Colonic mucosa (tissue), 4 donors: ENCODE data around the gene NBPF1. TPM values are rescaled to one million over a fixed set of nuclear protein-coding genes. Genes with fewer than 3 reads are reported as not detected.
A peak's percentile ranks its signal among the peaks of the same experiment; 100 is the strongest.
"Not testable (repeated sequence)": the region's sequence is repeated elsewhere in the genome, so short reads cannot be mapped to it uniquely, and the experiment has no call there.

Source experiments
- DNase-seq: peaks from one replicate; pipeline ENCODE4 v3.0.0-alpha.2; 2020
- H3K27ac ChIP-seq: fragments of 200-600 bp; one replicate; pipeline ENCODE4 v1.8.0; 2021
- H3K27me3 ChIP-seq: fragments of 200-600 bp; one replicate; pipeline ENCODE4 v1.8.0; 2021
- H3K36me3 ChIP-seq: fragments of 200-600 bp; one replicate; pipeline ENCODE4 v1.8.0; 2021
- H3K4me1 ChIP-seq: fragments of 200-600 bp; one replicate; pipeline ENCODE4 v1.8.0; 2021; ENCODE audit warnings: mild to moderate bottlenecking
- H3K4me3 ChIP-seq: fragments of 200-600 bp; one replicate; pipeline ENCODE4 v1.8.0; 2021
- H3K9ac ChIP-seq, 2 donors: one replicate each; pipeline ENCODE4 v1.7.0; 2013; ENCODE audit warnings: control low read depth in 2 of 2, low read depth in 2 of 2, low read length in 2 of 2
- H3K9me3 ChIP-seq: fragments of 200-600 bp; one replicate; pipeline ENCODE4 v1.8.0; 2021
- intact Hi-C: fragments of 100-400 bp; cut with DNase I; formaldehyde crosslinking; loops from one replicate; pipeline ENCODE4 v1.14.1; 2022
- total RNA-seq, 2 donors: library from RNA; stranded (reverse); fragmentation: NEBNext Ultra II Directional in 1 of 2; extraction: Animal tissue kit (Norgen Biotek cat#: 25700) in 1 of 2; gene quantifications; one replicate each; pipeline ENCODE4 v1.2.1, GENCODE V29; 2021
- TF ChIP-seq, protein P1 (sequence below): fragments of 200-600 bp; IDR thresholded peaks from one replicate; pipeline ENCODE4 v1.8.0; 2022; ENCODE audit warnings: antibody characterized with exemption, mild to moderate bottlenecking
- donor health status: healthy.
- donor health status: DM: no; HTN: no; CAD: no.
- donor health status: DM: no; HTN: no; CAD: no.

Gene NBPF1
- total RNA-seq, 2 donors from 2014 or later: 45.2 to 54.3 TPM

GRCh38 chr1:16628361-16629111 lies 15.2 kb upstream of the NBPF1 start:
- peak; percentile 32 for DNase-seq
- no peak overlapping the region for H3K9ac ChIP-seq
- H3K4me3 ChIP-seq: no peak overlapping the region
- no peaks in the 10 kb centered on the region for H3K27me3 ChIP-seq
- H3K27ac ChIP-seq: no peak overlapping the region
- peaks cover 41% of the 10 kb centered on the region for H3K36me3 ChIP-seq
- H3K9me3 ChIP-seq: no peaks in the 10 kb centered on the region
- TF ChIP-seq, protein P1, sequence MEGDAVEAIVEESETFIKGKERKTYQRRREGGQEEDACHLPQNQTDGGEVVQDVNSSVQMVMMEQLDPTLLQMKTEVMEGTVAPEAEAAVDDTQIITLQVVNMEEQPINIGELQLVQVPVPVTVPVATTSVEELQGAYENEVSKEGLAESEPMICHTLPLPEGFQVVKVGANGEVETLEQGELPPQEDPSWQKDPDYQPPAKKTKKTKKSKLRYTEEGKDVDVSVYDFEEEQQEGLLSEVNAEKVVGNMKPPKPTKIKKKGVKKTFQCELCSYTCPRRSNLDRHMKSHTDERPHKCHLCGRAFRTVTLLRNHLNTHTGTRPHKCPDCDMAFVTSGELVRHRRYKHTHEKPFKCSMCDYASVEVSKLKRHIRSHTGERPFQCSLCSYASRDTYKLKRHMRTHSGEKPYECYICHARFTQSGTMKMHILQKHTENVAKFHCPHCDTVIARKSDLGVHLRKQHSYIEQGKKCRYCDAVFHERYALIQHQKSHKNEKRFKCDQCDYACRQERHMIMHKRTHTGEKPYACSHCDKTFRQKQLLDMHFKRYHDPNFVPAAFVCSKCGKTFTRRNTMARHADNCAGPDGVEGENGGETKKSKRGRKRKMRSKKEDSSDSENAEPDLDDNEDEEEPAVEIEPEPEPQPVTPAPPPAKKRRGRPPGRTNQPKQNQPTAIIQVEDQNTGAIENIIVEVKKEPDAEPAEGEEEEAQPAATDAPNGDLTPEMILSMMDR: no peak
- no peaks in the 10 kb centered on the region for H3K4me1 ChIP-seq
- intact Hi-C loops: no loop called here

DNA sequence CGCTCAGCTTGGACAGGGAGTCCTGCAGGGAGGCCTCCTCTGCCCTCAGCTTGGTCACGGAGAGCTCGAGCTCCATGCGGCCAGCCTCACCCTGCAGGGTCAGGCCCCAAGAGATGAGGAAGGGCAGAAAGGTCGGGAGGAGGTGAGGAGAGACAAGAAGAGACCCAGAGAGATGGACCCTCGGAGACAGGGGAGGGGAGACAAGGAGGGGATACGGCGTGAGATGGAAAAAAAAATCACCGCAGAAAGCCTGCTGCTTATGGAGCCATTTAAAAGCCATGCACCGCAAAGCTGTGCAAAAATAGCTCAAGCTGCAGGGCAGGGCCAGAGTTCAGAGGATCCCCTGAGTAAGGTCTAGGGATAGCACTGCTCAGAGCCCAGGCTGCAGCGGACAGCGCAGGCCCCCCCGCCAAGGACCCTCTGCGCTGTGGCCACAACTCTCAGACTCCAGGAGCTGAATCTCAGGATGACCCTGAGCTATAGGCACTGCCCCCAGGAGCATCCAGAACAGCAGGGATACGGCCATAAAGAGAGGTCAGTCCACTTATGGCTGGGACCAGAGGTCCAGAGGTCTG lies 13.1 kb upstream of the NBPF1 start:
- H3K9me3 ChIP-seq, intact Hi-C loops, H3K4me3 ChIP-seq, H3K4me1 ChIP-seq, H3K9ac ChIP-seq, H3K27ac ChIP-seq, H3K27me3 ChIP-seq, DNase-seq: not testable (repeated sequence)
- H3K36me3 ChIP-seq: peaks cover 32% of the 10 kb centered on the region

- H3K9me3 ChIP-seq: no peaks in the 10 kb centered on the region
- no peak overlapping the region for H3K9ac ChIP-seq
- H3K4me3 ChIP-seq: no peak overlapping the region
- no peaks in the 10 kb centered on the region for H3K27me3 ChIP-seq
- no peak overlapping the region for H3K27ac ChIP-seq
- no peak for DNase-seq
- no peaks in the 10 kb centered on the region for H3K4me1 ChIP-seq
- intact Hi-C loops: no loop called here
- TF ChIP-seq, protein P1: no peak
- peaks cover 24% of the 10 kb centered on the region for H3K36me3 ChIP-seq
Observed at GRCh38 chr1:16625497-16626408, 12.4 kb upstream of the NBPF1 start.

DNA sequence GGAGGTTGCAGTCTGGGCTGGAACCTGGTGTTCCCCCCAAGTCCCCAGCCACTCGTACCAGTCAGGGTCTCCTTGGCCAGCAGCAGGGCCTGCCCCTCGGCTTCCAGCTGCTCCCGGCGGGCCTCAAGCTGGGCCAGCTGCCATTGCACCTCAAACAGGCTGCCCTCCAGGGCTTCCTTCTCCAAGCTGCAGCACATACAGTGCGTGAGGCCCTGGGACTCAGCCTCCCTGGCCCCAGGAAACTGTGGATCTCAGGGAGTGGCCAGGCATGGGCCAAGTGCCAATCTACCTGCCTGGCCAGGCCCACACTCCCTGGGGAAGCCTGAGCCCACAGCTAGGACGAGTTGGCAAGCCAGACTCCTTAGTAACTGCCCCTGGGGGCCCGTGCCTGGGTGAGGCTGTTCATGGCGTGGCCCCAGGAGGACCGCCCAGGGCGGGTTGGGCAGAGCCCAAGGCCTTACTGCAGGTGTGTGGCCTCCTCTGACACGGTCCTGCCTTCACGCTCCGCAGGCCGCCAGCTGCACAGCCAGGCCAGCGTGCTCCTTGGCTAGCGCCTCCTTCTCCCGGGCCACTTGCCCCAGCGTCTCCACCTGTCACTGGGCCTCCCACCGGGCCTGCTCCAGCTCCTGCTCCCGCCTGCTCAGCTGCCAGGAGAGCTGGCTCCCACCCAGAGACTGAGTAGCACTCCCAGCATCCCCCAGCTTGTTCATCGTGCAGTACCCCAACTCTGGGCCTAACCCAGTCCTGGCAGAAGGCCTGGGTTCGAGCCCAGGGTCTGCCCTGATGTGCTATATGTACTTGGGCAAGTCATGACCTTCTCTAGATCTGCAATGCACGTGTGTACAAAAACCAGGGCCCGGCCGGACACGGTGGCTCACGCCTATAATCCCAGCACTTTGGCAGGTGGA lies 10.7 kb upstream of the NBPF1 start:
- intact Hi-C loops, H3K9me3 ChIP-seq, H3K4me1 ChIP-seq, H3K27me3 ChIP-seq, H3K4me3 ChIP-seq: not testable (repeated sequence)
- peaks cover 17% of the 10 kb centered on the region for H3K36me3 ChIP-seq
- peak overlapping the region; percentile 49 for H3K27ac ChIP-seq
- H3K9ac ChIP-seq: peak overlapping the region; percentile 58 to 66
- peak; percentile 99 for DNase-seq

GRCh38 chr1:16623337-16623736 lies 10.0 kb upstream of the NBPF1 start:
- DNase-seq: peak; percentile 75
- intact Hi-C loops, H3K9me3 ChIP-seq, H3K27me3 ChIP-seq, H3K27ac ChIP-seq, H3K4me1 ChIP-seq, H3K4me3 ChIP-seq: not testable (repeated sequence)
- H3K36me3 ChIP-seq: peaks cover 17% of the 10 kb centered on the region
- H3K9ac ChIP-seq: peak overlapping the region in 1 of 2 donors; percentile 8

- H3K4me3 ChIP-seq, H3K4me1 ChIP-seq, intact Hi-C loops, H3K9me3 ChIP-seq, DNase-seq, H3K27me3 ChIP-seq, H3K9ac ChIP-seq, H3K27ac ChIP-seq: not testable (repeated sequence)
- peaks cover 16% of the 10 kb centered on the region for H3K36me3 ChIP-seq
Observed at GRCh38 chr1:16621681-16622315, 8.4 kb upstream of the NBPF1 start.
